Esophagus (tissue), 2 donors: ENCODE measurements around the gene FGFRL1. TPM values are rescaled to one million over a fixed set of nuclear protein-coding genes. Genes with fewer than 3 reads are reported as not detected.
A peak's percentile ranks its signal among the peaks of the same experiment; 100 is the strongest.

Experiments used
- H3K27ac ChIP-seq, 2 donors: one replicate each; pipeline ENCODE4 v1.5.1; 2013; ENCODE audit warnings: low read depth in 2 of 2, mild to moderate bottlenecking in 2 of 2, inconsistent platforms in 1 of 2, low read length in 1 of 2, moderate library complexity in 1 of 2
- H3K27me3 ChIP-seq, 2 donors: one replicate each; pipeline ENCODE4 v1.6.1; 2013; ENCODE audit warnings: low read length in 2 of 2, control low read depth in 1 of 2, mild to moderate bottlenecking in 1 of 2; ENCODE audit not compliant: insufficient read depth in 2 of 2, control insufficient read depth in 1 of 2
- H3K36me3 ChIP-seq, 2 donors: one replicate each; pipeline ENCODE4 v1.6.1; 2013; ENCODE audit warnings: low read length in 1 of 2; ENCODE audit not compliant: control insufficient read depth in 2 of 2, insufficient read depth in 2 of 2
- H3K4me1 ChIP-seq, 2 donors: one replicate each; pipeline ENCODE4 v1.6.1; 2013; ENCODE audit warnings: low read length in 1 of 2; ENCODE audit not compliant: control insufficient read depth in 2 of 2, insufficient read depth in 2 of 2
- H3K4me3 ChIP-seq, 2 donors: one replicate each; pipeline ENCODE4 v1.5.1; 2013; ENCODE audit warnings: low read length in 2 of 2, mild to moderate bottlenecking in 2 of 2, low read depth in 1 of 2, moderate library complexity in 1 of 2
- H3K9me3 ChIP-seq, 2 donors: one replicate each; pipeline ENCODE4 v1.6.1; 2013; ENCODE audit warnings: mild to moderate bottlenecking in 2 of 2, low read depth in 1 of 2, low read length in 1 of 2, moderate library complexity in 1 of 2; ENCODE audit not compliant: control insufficient read depth in 2 of 2, insufficient read depth in 1 of 2
- WGBS, 2 donors: extraction: QIAGEN DNeasy Blood & Tissue Kit; methylation state at CpG; one replicate each; pipeline ENCODE4 v1.1.7; 2013; 5-methylcytosine and 5-hydroxymethylcytosine counted together
- polyA plus RNA-seq, 2 donors: library from polyadenylated mRNA; stranded (reverse); fragments of 200-250 nt; gene quantifications; one replicate each; pipeline ENCODE4 v1.2.3, GENCODE V29; 2013
- donor health status: healthy with polysubstance abuse.
- donor health status: Bipolar disorder and iron deficiency.

Gene FGFRL1
- polyA plus RNA-seq, 2 donors, result 2.3 to 3.4 TPM

DNA sequence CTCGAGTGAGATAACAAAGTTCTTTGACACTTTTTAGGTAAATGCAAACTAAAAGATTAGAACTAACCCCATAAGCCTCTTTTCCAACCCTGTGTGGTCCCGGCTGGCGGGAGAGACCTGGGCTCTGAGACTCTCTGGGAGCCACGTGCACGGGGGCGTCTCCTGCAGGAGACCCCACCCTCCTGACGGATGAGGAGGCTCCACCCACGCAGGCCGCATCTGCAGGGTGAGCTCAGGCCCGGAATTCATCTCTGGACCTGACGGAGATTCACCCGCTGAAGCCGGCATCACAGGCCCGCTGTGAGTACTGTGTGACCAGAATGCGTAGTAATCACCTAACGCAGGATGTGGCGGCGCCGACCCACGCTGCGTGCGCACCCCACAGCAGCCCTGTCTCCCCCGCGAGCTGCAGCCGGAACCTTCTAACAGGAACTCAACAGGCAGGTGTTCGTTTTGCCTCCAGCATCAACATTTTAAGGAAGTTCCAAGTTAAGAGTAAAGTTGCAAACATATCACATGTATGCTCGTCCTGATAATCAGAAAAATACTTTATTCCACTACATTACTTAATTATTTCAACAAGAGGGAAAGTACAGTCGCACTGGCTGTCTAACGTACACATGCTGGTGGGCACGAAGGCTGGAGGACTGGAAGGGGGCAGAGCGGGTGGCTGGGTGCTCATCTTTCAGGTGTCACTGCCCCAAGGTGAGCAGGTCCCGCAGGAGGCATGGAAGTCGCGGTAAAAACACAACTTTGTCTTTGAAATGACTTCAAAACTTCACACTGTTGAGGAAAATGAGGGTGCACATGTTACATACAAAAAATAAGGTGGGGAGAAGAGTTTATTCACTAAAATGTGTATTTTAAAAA is 44.5 kb downstream of the FGFRL1 start:
- no peaks in the 10 kb centered on the region for H3K36me3 ChIP-seq
- no peak overlapping the region for H3K4me3 ChIP-seq
- H3K27me3 ChIP-seq, result no peaks in the 10 kb centered on the region
- H3K4me1 ChIP-seq, result peaks cover 2 to 9% of the 10 kb centered on the region in 2 donors
- H3K9me3 ChIP-seq, result peaks cover 2 to 3% of the 10 kb centered on the region in 2 donors
- peak overlapping the region; percentile 5 to 12 for H3K27ac ChIP-seq
- 42 to 50% methylated on average over 34 of the region's 34 CpGs for WGBS, 2 donors

DNA sequence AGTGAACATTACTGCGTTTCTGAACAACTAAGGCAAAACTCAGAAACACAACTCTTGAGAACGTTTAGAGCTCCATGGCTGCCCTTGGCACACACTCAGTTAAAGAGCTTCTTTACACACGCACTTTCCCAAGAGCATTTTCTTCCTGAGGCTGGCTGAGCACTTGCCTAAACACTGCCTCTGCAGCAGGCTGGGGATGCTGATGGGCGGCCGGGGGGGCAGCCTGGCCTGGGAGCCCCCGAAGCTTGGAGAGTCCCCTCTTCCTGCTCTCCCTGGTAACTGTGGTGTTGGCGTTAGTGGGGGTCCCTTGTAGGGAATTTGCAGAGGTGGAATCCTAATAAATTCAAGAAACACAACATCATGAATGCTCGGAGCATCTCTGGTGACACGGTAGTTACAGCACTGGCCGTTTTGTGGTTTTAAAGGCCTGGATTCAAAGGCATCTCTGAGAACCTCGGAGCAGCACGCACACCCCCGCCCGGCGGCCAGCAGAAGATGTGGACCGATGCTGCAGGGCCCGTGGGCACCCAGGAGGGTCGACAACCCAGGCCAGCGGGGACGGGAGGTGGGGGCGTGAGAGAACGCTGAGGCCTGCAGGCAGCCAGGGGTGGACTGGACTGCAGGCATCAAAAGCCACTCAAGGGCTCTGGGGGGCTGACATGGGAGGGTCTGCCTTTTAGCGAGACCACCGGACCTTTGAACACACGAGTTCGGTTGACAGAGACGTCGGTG is 45.4 kb downstream of the FGFRL1 start:
- Histone ChIP-seq H3K9me3 (peaks cover 2 to 3% of the 10 kb centered on the region in 2 donors), H3K4me3 (no peak overlapping the region), H3K27ac (no peak overlapping the region), H3K27me3 (no peaks in the 10 kb centered on the region), H3K36me3 (no peaks in the 10 kb centered on the region), H3K4me1 (peaks cover 2 to 9% of the 10 kb centered on the region in 2 donors)
- WGBS, 2 donors, result 85 to 86% methylated on average over 28 of the region's 28 CpGs

DNA sequence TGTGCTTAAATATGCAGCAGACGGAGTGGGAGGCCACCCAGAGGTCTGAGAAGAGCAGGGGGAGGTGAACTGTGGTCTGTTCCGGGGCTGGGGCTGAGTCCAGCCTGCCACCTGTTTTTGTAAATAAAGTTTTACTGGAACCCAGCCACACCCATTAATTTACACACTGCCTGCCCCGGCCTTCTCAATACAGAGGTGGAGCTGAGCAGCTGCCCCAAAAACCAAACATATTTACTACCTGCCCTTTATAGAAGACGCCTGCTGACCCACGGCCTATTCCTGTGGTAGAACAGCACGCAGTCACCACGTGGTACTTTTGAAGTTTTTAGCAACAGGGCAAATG is 45.9 kb downstream of the FGFRL1 start:
- H3K27me3 ChIP-seq, result no peaks in the 10 kb centered on the region

DNA sequence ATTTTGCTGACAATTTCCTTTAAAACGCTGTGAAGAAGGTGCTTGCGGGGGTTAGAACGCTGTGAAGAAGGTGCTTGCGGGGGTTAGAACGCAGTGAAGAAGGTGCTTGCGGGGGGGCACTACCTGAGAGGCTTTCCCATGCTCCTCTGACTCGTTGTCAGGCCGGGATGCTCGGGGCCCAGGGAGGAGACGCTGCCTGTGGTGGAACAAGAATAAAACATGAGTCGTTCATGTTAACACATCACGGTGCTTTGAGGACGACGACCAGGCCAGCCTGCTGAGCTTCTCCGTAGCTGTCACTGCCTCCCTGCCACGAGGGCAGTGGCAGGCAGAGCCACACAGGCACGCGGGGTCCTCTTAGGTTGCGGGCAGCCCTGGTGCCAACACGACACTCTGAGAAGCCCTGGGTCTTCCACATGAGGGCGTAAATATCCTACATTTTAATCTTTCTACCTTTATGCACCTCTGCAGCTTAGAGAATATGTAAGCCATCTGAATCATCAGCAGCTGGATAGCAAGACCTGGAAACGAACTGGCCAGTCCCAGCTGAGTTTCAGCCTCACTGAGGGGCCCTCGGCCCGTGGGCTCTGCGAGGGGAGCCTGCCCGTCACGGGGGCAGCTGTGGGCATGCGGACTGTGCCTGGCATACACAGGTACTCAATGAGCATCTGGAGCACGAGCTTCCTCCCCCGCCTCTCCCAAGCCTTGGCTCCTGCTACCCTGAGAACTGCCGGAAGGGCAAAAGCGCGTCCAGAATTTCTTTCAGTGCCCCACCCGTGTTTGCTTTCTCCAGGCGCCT is 47.0 kb downstream of the FGFRL1 start:
- 46 to 52% methylated on average over 35 of the region's 35 CpGs for WGBS, 2 donors
- Histone ChIP-seq H3K4me1 (peaks cover 2 to 4% of the 10 kb centered on the region in 2 donors), H3K27me3 (no peaks in the 10 kb centered on the region), H3K36me3 (no peaks in the 10 kb centered on the region), H3K9me3 (peaks cover 0 to 2% of the 10 kb centered on the region in 2 donors), H3K27ac (no peak overlapping the region), H3K4me3 (no peak overlapping the region)

More for the DNA sequence above, 45.9 kb downstream of the FGFRL1 start:
- no peak overlapping the region for H3K4me3 ChIP-seq
- H3K27ac ChIP-seq, result no peak overlapping the region
- peaks cover 2 to 5% of the 10 kb centered on the region in 2 donors for H3K4me1 ChIP-seq
- no peaks in the 10 kb centered on the region for H3K36me3 ChIP-seq
- 66 to 78% methylated on average over 7 of the region's 7 CpGs for WGBS, 2 donors
- peaks cover under 1 to 2% of the 10 kb centered on the region in 2 donors for H3K9me3 ChIP-seq

DNA sequence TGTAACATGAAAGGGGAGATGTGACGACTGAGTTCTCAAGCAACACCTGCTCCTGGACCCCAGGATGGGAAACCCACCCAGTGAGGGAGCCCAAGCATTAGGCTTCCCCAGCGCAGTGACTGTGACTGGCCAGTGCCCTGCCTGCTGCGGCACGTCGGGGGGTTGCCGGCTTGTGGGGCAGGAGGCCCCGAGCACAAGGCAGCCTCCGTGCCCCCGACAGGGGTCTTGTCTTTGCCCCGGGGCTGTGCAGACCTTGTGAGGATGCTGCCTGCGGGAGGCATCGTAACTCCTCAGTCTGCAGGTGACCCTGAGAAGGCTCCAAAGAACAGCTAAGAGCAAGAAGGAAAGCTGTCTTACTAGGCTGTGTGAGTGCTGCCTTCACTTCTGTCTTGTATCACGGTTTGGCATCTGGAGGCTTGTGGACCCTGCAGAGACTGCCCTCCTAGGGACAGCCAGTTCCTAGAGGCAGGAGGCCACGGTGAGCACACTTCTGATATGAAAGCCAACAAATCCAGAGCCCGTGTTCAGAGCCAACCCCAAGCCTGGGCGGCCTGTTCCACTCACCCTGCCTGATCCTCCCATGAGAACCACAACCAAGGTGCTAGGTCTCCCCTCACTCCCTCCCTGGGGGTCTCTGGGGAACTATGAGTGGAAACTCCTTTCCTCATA is 47.7 kb downstream of the FGFRL1 start:
- no peaks in the 10 kb centered on the region for H3K27me3 ChIP-seq

DNA sequence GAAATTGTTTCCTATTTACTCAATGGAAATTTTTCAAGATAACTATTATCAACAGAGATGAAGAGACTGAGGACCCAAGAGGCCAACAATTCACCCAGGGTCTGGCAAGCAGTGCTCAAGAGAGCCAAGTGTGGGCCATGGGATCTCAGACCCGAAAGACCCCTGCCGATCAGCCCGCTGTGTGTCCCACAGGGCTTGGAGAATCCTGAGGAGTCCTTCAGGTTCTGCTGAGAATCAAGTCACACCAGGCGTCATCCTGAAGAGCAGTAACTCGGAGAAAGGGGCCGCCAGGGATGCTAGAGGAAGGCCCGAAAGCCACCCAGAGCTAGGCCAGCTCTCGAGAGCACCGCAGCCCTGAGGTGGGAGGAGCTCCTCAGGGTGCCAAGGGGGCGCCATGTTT is 48.7 kb downstream of the FGFRL1 start:
- Histone ChIP-seq H3K9me3 (peaks cover 0 to 2% of the 10 kb centered on the region in 2 donors), H3K36me3 (no peaks in the 10 kb centered on the region), H3K27me3 (no peaks in the 10 kb centered on the region), H3K4me1 (peaks cover 2 to 4% of the 10 kb centered on the region in 2 donors), H3K4me3 (no peak overlapping the region), H3K27ac (no peak overlapping the region)
- 55 to 58% methylated on average over 10 of the region's 10 CpGs for WGBS, 2 donors

More for the DNA sequence above, 47.7 kb downstream of the FGFRL1 start:
- peaks cover 2 to 4% of the 10 kb centered on the region in 2 donors for H3K4me1 ChIP-seq
- no peak overlapping the region for H3K4me3 ChIP-seq
- H3K36me3 ChIP-seq, result no peaks in the 10 kb centered on the region
- H3K27ac ChIP-seq, result no peak overlapping the region
- peaks cover 0 to 2% of the 10 kb centered on the region in 2 donors for H3K9me3 ChIP-seq
- 43 to 54% methylated on average over 16 of the region's 16 CpGs for WGBS, 2 donors

DNA sequence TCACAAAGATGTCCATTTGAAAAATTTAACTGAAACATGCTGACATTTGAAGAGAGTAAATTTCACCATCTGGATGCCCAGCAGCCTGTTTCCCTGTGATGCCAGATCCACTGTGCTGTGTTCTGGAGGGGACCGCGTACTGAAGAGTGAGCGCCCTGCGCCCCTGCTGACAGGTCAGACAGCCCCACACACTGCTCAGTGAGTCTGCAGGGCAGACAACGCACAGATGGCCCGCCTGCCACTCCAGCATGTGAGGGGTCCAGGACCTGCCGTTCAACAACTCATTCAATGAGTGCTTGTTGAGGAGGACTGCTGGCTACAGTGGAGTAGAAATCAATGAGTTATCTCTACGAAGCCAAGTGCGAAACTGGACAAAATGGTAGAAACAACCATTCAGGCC is 49.2 kb downstream of the FGFRL1 start:
- Histone ChIP-seq H3K27me3 (no peaks in the 10 kb centered on the region), H3K9me3 (peaks cover 0 to 2% of the 10 kb centered on the region in 2 donors), H3K4me1 (peaks cover under 1 to 2% of the 10 kb centered on the region in 2 donors), H3K4me3 (no peak overlapping the region), H3K27ac (no peak overlapping the region), H3K36me3 (no peaks in the 10 kb centered on the region)
- 94 to 96% methylated on average over 9 of the region's 9 CpGs for WGBS, 2 donors

DNA sequence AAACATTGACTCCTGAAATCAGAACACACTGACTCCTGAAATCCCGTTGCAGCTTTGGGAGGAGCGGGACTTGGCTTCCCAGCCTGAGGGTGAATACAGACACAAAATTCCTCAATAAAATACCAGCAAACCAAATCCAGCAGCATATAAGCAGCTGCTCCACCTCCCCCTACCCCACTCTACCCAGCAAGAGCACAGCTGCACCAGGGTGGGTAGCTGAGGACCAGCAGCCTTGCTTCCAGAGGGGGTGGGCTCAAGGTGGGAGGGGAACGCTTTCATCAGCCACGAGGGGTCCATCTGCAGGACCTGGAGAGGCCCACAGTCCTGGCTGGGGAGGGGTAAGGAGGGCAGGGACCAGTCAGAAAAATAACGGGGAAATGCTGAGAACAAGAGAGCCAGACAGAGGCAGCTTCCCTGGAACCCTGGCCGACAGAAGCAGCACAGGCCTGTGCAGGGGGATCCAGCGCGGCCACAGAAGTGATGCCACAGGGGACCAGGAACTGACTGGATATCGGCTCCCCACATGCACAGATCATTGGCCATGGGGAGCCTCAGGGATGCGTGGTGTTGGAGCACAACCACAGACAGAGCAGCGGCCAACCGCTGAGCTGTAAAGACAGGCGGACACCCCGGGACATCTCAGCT is 49.8 kb downstream of the FGFRL1 start:
- WGBS, 2 donors, result 80 to 86% methylated on average over 14 of the region's 14 CpGs
- Histone ChIP-seq H3K27ac (no peak overlapping the region), H3K4me3 (no peak overlapping the region), H3K27me3 (no peaks in the 10 kb centered on the region), H3K4me1 (peaks cover 0 to 2% of the 10 kb centered on the region in 2 donors), H3K9me3 (no peaks in the 10 kb centered on the region), H3K36me3 (no peaks in the 10 kb centered on the region)
